Lower leg skin (tissue), 4 donors: ENCODE data around the gene PRSS36. TPM values are rescaled to one million over a fixed set of nuclear protein-coding genes. Genes with fewer than 3 reads are reported as not detected.
"Not testable (repeated sequence)": the region's sequence is repeated elsewhere in the genome, so short reads cannot be mapped to it uniquely, and the experiment has no call there.

ENCODE experiments used
- DNase-seq, 2 donors: peaks; one replicate each; pipeline ENCODE4 v3.0.0-alpha.2; 2019; ENCODE audit warnings: low spot score in 2 of 2
- H3K4me3 ChIP-seq: fragments of 200-600 bp; sonication (generic); 2 replicates; pipeline ENCODE4 v1.5.1; 2017; ENCODE audit warnings: mild to moderate bottlenecking, low read depth; ENCODE audit not compliant: poor library complexity, severe bottlenecking
- CTCF ChIP-seq, 3 donors: fragments of 450-650 bp; IDR thresholded peaks; one replicate each; pipeline ENCODE4 v1.5.1; 2016; ENCODE audit warnings: antibody characterized with exemption in 3 of 3, mild to moderate bottlenecking in 3 of 3, moderate library complexity in 2 of 3
- POLR2A ChIP-seq, 2 donors: fragments of 450-650 bp; IDR thresholded peaks; one replicate each; pipeline ENCODE4 v1.6.1; 2016 to 2017; ENCODE audit warnings: antibody characterized with exemption in 2 of 2, mild to moderate bottlenecking in 1 of 2, moderate library complexity in 1 of 2
- WGBS, 2 donors: methylation state at CpG; one replicate each; pipeline ENCODE4 v1.1.5; 2018; 5-methylcytosine and 5-hydroxymethylcytosine counted together
- intact Hi-C: fragments of 100-400 bp; cut with DNase I; formaldehyde crosslinking; loops from one replicate; pipeline ENCODE4 v1.15.0; 2023; ENCODE audit warnings: low total_unique reads
- total RNA-seq, 4 donors: library from RNA; depleted of rRNA; stranded (reverse); fragments of >200 nt; gene quantifications; one replicate each; pipeline ENCODE4 v1.1.0, GENCODE V29; 2016

PRSS36 gene
- total RNA-seq, 4 donors from 2014 or later = 2.3 to 10.5 (median 3.3) TPM

GRCh38 chr16:31108794-31109558, 40.9 kb downstream of the PRSS36 start:
- no peak for TF ChIP-seq CTCF (IDR thresholded peaks at IDR 0.05)
- TF ChIP-seq POLR2A (IDR thresholded peaks at IDR 0.05) = no peak
- WGBS, 2 donors = 45 to 51% methylated on average over 34 to 45 of the region's 57 CpGs
- DNase-seq = no peak

GRCh38 chr16:31108035-31108793, 41.7 kb downstream of the PRSS36 start, which contains the start of gene BCKDK:
Gene BCKDK (plus strand): TSS chr16:31108386. CDS start chr16:31109224, 838 bp downstream.
- DNase-seq = peak in 1 of 2 donors; percentile 94
- intact Hi-C loops = no loop called here
- TF ChIP-seq POLR2A (IDR thresholded peaks at IDR 0.05) (no peak), CTCF (IDR thresholded peaks at IDR 0.05) (no peak)
- WGBS, 2 donors = 6 to 20% methylated on average over 12 to 34 of the region's 68 CpGs
- peak within 1 kb of the TSS; percentile 91 for H3K4me3 ChIP-seq

More at GRCh38 chr16:31108794-31109558, 40.9 kb downstream of the PRSS36 start:
- intact Hi-C loops = no loop called here
- peak overlapping the region; percentile 91 for H3K4me3 ChIP-seq

DNA sequence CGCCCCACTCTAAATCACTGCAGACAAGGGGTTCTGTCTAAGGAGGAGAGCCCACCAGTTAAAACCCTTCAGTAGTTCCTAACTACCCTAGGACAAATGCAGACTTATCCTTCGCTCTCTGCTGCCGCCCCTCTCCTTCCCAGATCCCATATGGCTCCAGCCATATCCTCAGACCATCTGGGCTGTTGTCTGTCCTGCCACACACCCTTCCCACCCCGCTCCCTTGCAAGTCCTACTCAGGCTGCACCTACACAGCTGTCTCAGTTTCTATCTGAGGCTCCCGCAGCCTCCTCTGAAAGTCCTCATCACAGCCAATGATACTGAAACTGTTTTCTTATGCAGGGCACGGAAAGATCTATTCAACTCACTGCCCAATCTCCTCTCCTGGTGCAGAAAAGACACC, 42.4 kb downstream of the PRSS36 start:
- no peak for TF ChIP-seq POLR2A (IDR thresholded peaks at IDR 0.05)
- TF ChIP-seq CTCF (IDR thresholded peaks at IDR 0.05) = no peak
- no peak for DNase-seq
- H3K4me3 ChIP-seq = no peak overlapping the region

DNA sequence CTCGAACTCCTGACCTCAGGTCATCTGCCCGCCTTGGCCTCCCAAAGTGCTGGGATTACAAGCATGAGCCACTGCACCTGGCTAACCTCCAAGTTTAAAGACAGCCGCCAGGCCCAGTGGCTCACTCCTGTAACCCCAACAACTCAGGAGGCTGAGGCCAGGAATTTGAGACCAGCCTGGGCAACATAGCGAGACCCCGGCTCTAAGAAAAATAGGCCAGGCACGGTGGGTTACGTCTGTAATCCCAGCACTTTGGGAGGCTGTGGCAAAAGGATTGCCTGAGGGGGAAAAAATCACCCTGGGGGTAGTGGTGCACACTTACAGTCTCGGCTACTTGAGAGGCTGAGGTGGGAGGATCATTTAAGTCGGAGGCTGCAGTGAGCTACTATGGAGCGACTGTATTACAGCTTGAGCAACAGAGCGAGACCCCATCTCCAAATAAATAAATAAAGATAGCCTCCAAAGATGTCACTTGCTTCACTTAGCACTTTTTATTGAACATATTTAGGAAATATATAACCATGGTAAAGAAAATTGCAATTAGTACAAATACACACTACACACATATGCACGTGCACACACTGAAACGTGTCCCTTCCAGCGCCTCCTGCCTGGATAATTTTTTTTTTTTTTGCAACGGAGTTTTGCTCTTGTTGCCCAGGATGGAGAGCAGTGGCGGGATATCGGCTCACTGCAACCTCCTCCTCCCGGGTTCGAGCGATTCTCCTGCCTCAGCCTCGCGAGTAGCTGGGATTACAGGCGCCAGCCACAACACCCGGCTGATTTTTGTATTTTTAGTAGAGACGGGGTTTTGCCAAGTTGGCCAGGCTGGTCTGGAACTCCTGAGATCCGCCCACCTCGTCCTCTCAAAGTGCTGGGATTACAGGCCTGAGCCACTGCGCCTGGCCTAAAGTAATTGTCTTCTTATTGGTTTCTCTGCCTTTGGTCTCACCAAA, 43.1 kb downstream of the PRSS36 start:
- WGBS, 2 donors = 89 to 92% methylated on average over 28 of the region's 28 CpGs
- no peak for DNase-seq
- no peak overlapping the region for H3K4me3 ChIP-seq
- intact Hi-C loops = no loop called here
- no peak for TF ChIP-seq POLR2A (IDR thresholded peaks at IDR 0.05)
- no peak for TF ChIP-seq CTCF (IDR thresholded peaks at IDR 0.05)

More for the DNA sequence above, 42.4 kb downstream of the PRSS36 start:
- 92 to 93% methylated on average over 6 of the region's 6 CpGs for WGBS, 2 donors
- intact Hi-C loops = no loop called here

- intact Hi-C loops = no loop called here
- 10% methylated on average over 33 of the region's 33 CpGs for WGBS, 2 donors
- H3K4me3 ChIP-seq = no peak overlapping the region
- DNase-seq = peak; percentile 83 to 98
- TF ChIP-seq CTCF (IDR thresholded peaks at IDR 0.05) (peak in 1 of 3 donors; percentile 95), POLR2A (IDR thresholded peaks at IDR 0.05) (no peak)
Measured at GRCh38 chr16:31105677-31106213, 44.1 kb downstream of the PRSS36 start.

- WGBS, 2 donors = 87 to 89% methylated on average over 13 of the region's 13 CpGs
- intact Hi-C loops, H3K4me3 ChIP-seq, DNase-seq: not testable (repeated sequence)
Measured at GRCh38 chr16:31100876-31101641, 48.8 kb downstream of the PRSS36 start.
